ENCODE measurements around the gene LDHD.
"Not testable (repeated sequence)": the region's sequence is repeated elsewhere in the genome, so short reads cannot be mapped to it uniquely, and the experiment has no call there.

Gene LDHD

GRCh38 chr16:75101635-75102034 lies 14.9 kb downstream of the LDHD start:
- DNase-seq = no peak
- no peak for ATAC-seq (replicated peaks)
- H3K4me1 Mint-ChIP-seq (ENCODE audit: low read depth in 2 of 2) = peaks cover 7 to 39% of the 10 kb centered on the region in 2 donors
- H3K9me3 Mint-ChIP-seq = peaks cover 0 to 4% of the 10 kb centered on the region in 2 donors
- no peak overlapping the region for H3K27ac Mint-ChIP-seq
- no peaks in the 10 kb centered on the region for H3K27me3 Mint-ChIP-seq
- no peak overlapping the region for H3K4me3 Mint-ChIP-seq
- peaks cover 8% of the 10 kb centered on the region for H3K36me3 Mint-ChIP-seq (ENCODE audit: insufficient read depth)

GRCh38 chr16:75100603-75100990 lies 16.0 kb downstream of the LDHD start:
- Mint-ChIP-seq H3K27ac (peak overlapping the region; percentile 82 to 91), H3K4me3 (peak overlapping the region; percentile 38 to 71)
- no peak for ATAC-seq (replicated peaks)

GRCh38 chr16:75099738-75100602 lies 16.6 kb downstream of the LDHD start:
- H3K27me3 Mint-ChIP-seq = no peaks in the 10 kb centered on the region
- H3K27ac Mint-ChIP-seq = peak overlapping the region; percentile 82 to 91
- DNase-seq (peak in 1 of 3 experiments; percentile 11), ATAC-seq (replicated peaks) (peak; percentile 26)
- peaks cover 7 to 35% of the 10 kb centered on the region in 2 donors for H3K4me1 Mint-ChIP-seq (ENCODE audit: low read depth in 2 of 2)
- H3K36me3 Mint-ChIP-seq (ENCODE audit: insufficient read depth) = peaks cover 8% of the 10 kb centered on the region
- H3K4me3 Mint-ChIP-seq = peak overlapping the region; percentile 38 to 71
- peaks cover 0 to 4% of the 10 kb centered on the region in 2 donors for H3K9me3 Mint-ChIP-seq

More at GRCh38 chr16:75100603-75100990, 16.0 kb downstream of the LDHD start:
- no peaks in the 10 kb centered on the region for H3K27me3 Mint-ChIP-seq
- H3K9me3 Mint-ChIP-seq = peaks cover 0 to 4% of the 10 kb centered on the region in 2 donors
- peaks cover 8% of the 10 kb centered on the region for H3K36me3 Mint-ChIP-seq (ENCODE audit: insufficient read depth)
- no peak for DNase-seq
- H3K4me1 Mint-ChIP-seq (ENCODE audit: low read depth in 2 of 2) = peaks cover 7 to 37% of the 10 kb centered on the region in 2 donors

DNA sequence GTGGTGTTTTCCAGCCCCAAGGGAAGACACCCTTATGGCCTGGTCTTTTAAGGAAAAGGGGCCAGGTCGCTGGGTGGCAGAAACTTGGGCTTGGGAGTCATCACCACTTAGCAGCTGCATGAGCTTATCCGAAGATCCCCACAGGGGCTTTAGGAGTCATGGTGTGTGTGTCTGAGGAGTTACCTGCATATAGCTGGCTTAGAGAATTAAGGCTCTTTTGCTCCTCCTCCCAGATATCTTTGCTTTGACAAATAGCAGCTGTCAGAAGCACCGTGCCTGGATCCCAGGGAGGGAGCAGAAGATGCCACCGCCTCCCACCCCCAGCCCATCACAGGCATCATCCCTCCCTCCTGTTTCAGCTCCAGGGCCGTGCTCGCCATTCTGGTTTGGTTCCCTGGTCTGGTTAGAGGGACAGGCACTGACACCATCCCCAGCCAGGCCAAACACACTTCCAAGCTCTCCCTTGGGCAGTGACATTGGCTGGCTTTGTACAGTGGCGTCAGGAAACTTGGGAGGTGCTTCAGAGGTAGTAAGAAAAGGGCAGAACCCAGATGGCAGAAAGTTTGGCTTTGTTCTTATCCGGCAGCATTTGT lies 17.4 kb downstream of the LDHD start:
- ATAC-seq (replicated peaks) (no peak), DNase-seq (no peak)
- H3K27me3 Mint-ChIP-seq = no peaks in the 10 kb centered on the region
- peaks cover 8% of the 10 kb centered on the region for H3K36me3 Mint-ChIP-seq (ENCODE audit: insufficient read depth)
- peak overlapping the region; percentile 38 to 71 for H3K4me3 Mint-ChIP-seq
- H3K9me3 Mint-ChIP-seq = peaks cover 0 to 2% of the 10 kb centered on the region in 2 donors
- peak overlapping the region; percentile 82 to 91 for H3K27ac Mint-ChIP-seq
- peaks cover 7 to 35% of the 10 kb centered on the region in 2 donors for H3K4me1 Mint-ChIP-seq (ENCODE audit: low read depth in 2 of 2)

DNA sequence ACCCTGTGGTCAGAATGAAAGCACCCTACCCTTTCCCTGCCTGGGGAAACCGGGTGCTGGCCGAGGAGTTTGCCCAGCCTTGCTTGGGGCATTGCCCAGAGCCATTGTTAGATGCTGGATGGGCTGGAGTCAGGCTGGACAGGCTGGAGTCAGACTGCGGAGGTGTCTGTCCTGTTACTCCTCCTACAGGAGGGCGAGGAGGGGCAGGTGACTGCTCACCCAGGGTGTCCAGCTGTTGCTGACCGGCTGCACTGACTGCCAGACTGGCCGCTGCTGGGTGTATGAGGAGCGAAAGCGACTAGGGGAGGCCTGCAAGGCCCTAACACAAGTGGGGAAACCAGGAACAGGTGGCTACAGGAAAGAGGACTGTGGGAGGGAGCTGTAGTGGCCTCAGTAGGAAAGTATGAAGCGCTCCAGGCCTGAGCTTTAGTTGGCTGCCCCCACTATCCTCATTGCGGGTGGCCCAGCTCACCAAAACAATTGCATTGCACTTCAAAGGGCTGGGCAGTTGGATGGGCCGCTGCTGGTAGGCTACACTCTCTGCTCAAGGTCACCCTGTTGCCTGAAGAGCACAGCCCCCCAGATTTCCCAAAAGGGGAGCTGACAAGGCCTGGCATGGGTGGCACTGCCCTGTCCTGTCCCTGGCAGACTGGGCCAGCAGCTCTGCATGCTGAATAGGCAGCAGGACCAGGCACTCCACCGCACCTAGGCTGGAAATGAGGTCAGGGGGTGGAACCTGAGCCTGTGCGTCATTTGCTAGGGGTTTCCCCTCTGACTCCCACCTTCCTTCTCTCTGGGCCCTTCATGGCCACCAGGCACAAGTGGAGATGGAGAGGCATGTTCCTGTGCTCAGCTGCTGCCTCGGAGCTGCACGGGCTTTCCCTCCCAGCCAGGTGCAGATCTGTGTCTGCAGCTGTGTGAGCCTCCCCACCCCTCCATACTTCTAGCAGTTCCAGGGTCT lies 18.4 kb downstream of the LDHD start:
- Mint-ChIP-seq H3K27me3 (no peaks in the 10 kb centered on the region), H3K27ac (peak overlapping the region; percentile 82 to 91), H3K4me3 (peak overlapping the region; percentile 16 to 71), H3K9me3 (no peaks in the 10 kb centered on the region), H3K4me1 (ENCODE audit: low read depth in 2 of 2) (peaks cover 7 to 35% of the 10 kb centered on the region in 2 donors), H3K36me3 (ENCODE audit: insufficient read depth) (peaks cover 8% of the 10 kb centered on the region)
- peak; percentile 48 to 71 (median 69) for DNase-seq
- peak; percentile 95 for ATAC-seq (replicated peaks)

DNA sequence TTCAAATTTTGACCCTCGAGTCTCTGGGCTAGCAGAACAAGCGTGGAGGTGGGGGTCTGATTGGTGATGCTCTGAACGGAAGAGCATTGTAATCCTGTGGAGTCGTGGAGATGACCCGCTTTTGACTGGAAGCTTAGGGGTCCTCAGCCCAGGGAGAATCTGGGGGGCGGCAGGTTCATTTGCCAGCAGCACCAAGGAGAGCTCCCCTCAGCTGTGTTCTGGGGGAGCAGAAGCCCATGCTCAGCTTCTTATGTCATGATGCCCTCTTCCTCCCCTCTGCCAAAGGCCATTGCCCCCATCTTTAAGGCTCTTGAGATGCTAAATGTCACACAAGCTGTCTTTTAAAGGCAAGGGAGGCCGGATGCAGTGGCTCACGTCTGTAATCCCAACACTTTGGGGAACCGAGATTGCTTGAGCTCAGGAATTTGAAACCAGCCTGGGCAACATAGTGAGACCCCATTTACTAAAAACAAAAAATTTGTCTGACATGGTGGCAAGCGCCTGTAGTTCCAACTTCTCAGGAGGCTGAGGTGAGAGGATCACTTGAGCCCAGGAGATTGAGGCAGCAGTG lies 19.3 kb downstream of the LDHD start:
- peak overlapping the region; percentile 31 to 93 for H3K27ac Mint-ChIP-seq
- peaks cover 8% of the 10 kb centered on the region for H3K36me3 Mint-ChIP-seq (ENCODE audit: insufficient read depth)
- DNase-seq (no peak), ATAC-seq (replicated peaks) (no peak)
- H3K4me3 Mint-ChIP-seq = no peak overlapping the region
- no peaks in the 10 kb centered on the region for H3K9me3 Mint-ChIP-seq
- H3K4me1 Mint-ChIP-seq (ENCODE audit: low read depth in 2 of 2) = peaks cover 7 to 29% of the 10 kb centered on the region in 2 donors
- H3K27me3 Mint-ChIP-seq = no peaks in the 10 kb centered on the region

- no peaks in the 10 kb centered on the region for H3K27me3 Mint-ChIP-seq
- H3K27ac Mint-ChIP-seq = peak overlapping the region; percentile 81 to 93
- H3K4me1 Mint-ChIP-seq (ENCODE audit: low read depth in 2 of 2) = peaks cover 7 to 29% of the 10 kb centered on the region in 2 donors
- H3K4me3 Mint-ChIP-seq = no peak overlapping the region
- peaks cover 8% of the 10 kb centered on the region for H3K36me3 Mint-ChIP-seq (ENCODE audit: insufficient read depth)
- no peak for DNase-seq
- H3K9me3 Mint-ChIP-seq = no peaks in the 10 kb centered on the region
- ATAC-seq (replicated peaks) = no peak
Observed at GRCh38 chr16:75096656-75097055, 19.9 kb downstream of the LDHD start.

- H3K9me3 Mint-ChIP-seq = no peaks in the 10 kb centered on the region
- H3K27ac Mint-ChIP-seq = peak overlapping the region in 1 of 2 donors; percentile 59
Observed at GRCh38 chr16:75095204-75095621, 21.4 kb downstream of the LDHD start.

GRCh38 chr16:75093598-75094540 lies 22.7 kb downstream of the LDHD start:
- DNase-seq (no peak), ATAC-seq (replicated peaks) (no peak)
- H3K27me3 Mint-ChIP-seq = no peaks in the 10 kb centered on the region
- H3K27ac Mint-ChIP-seq = no peak overlapping the region
- no peak overlapping the region for H3K4me3 Mint-ChIP-seq
- H3K4me1 Mint-ChIP-seq (ENCODE audit: low read depth in 2 of 2) = peaks cover 0 to 15% of the 10 kb centered on the region in 2 donors
- H3K9me3 Mint-ChIP-seq = no peaks in the 10 kb centered on the region
- H3K36me3 Mint-ChIP-seq (ENCODE audit: insufficient read depth) = peaks cover 6% of the 10 kb centered on the region

More at GRCh38 chr16:75095204-75095621, 21.4 kb downstream of the LDHD start:
- DNase-seq (no peak), ATAC-seq (replicated peaks) (no peak)
- H3K4me3 Mint-ChIP-seq = no peak overlapping the region
- peaks cover 8% of the 10 kb centered on the region for H3K36me3 Mint-ChIP-seq (ENCODE audit: insufficient read depth)
- no peaks in the 10 kb centered on the region for H3K27me3 Mint-ChIP-seq
- H3K4me1 Mint-ChIP-seq (ENCODE audit: low read depth in 2 of 2) = peaks cover 3 to 26% of the 10 kb centered on the region in 2 donors

- Mint-ChIP-seq H3K9me3 (no peaks in the 10 kb centered on the region), H3K27me3 (no peaks in the 10 kb centered on the region), H3K4me3 (no peak overlapping the region), H3K36me3 (ENCODE audit: insufficient read depth) (peaks cover 2% of the 10 kb centered on the region), H3K4me1 (ENCODE audit: low read depth in 2 of 2) (peaks cover 0 to 6% of the 10 kb centered on the region in 2 donors), H3K27ac (no peak overlapping the region)
- ATAC-seq (replicated peaks) (no peak), DNase-seq (no peak)
Observed at GRCh38 chr16:75092777-75093176, 23.8 kb downstream of the LDHD start.

DNA sequence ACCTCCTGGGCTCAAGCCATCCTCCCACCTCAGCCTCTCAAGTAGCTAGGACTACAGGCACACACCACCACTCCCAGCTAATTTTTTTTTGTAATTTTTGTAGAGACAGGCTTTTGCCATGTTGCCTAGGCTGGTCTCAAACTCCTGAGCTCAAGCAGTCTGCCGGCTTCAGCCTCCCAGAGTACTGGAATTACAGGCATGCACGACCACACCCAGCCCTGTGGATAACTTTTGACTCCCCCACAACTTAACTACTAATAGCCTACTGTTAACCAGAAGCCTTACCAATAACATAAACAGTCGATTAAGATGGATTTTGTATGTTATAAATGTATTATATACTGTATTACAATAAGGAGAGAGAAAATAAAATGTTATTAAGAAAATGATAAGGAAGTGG lies 25.0 kb downstream of the LDHD start:
- not testable (repeated sequence) for ATAC-seq (replicated peaks); H3K4me1 Mint-ChIP-seq (ENCODE audit: low read depth in 2 of 2); H3K36me3 Mint-ChIP-seq (ENCODE audit: insufficient read depth); H3K27me3 Mint-ChIP-seq; H3K4me3 Mint-ChIP-seq; H3K27ac Mint-ChIP-seq; H3K9me3 Mint-ChIP-seq; DNase-seq

- H3K27me3 Mint-ChIP-seq; ATAC-seq (replicated peaks); H3K36me3 Mint-ChIP-seq (ENCODE audit: insufficient read depth); H3K9me3 Mint-ChIP-seq; DNase-seq; H3K4me1 Mint-ChIP-seq (ENCODE audit: low read depth in 2 of 2); H3K27ac Mint-ChIP-seq; H3K4me3 Mint-ChIP-seq: not testable (repeated sequence)
Observed at GRCh38 chr16:75090899-75091298, 25.7 kb downstream of the LDHD start.

Data from effector memory CD8-positive, alpha-beta T cell (primary cell).